ENCODE data around the gene SLC1A6. TPM values are rescaled to one million over a fixed set of nuclear protein-coding genes. Genes with fewer than 3 reads are reported as not detected.

Gene SLC1A6
- total and polyA plus RNA-seq, 2 of the 4 experiments (the other 2 are of a cell fraction) = not detected

DNA sequence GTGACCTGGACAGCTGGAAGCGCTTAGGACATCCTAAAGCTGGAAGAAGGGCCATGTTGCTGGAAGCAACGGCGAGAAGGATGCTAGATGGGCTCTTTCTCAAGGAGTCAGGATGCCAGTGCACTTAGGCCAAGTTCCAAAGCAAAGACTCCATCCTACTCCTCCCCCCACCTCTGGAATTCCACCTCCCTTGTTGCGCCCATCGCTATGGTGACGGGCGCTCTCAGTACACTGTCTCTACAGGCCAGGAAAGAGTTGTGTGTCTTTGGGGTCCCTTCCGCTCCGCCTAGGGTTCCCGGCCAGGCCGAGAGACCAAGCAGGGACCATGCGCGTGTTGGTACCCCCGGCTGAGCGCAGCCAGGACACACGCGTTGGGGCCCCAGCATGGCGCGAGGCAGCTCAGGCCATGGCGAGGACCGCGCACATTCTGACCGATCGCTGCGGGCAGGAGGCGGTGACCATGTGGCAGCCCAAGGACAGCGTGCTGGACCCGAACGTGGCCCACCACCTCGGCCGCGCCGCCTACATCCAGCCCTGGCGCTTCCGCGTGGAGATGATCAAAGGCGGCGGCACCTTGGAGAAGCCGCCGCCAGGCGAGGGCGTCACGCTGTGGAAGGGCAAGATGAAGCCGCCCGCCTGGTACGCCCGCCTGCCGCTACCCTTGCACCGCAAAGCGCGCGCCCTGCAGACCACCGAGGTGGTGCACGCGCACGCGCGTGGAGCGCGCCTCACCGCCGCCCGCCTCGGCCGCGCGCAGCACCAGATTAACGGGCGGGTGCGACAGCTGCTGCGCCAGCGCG is 31.0 kb upstream of the SLC1A6 start:
- DNase-seq = no peak
- no peak overlapping the region for H2AK5ac ChIP-seq (ENCODE audit: low read depth, low read length)
- H2BK20ac ChIP-seq (ENCODE audit: low read depth, low read length) = no peak overlapping the region
- no peak overlapping the region for H3K27ac ChIP-seq (ENCODE audit: insufficient read depth, low read length)
- H3K18ac ChIP-seq (ENCODE audit: low read depth, low read length) = no peak overlapping the region
- dilution Hi-C loops (cut with HindIII; ENCODE audit: low sequenced_read_pairs, unreplicated experiment) (no loop called here), in situ Hi-C loops (cut with MboI; ENCODE audit: low sequenced_read_pairs) (no loop called here), intact Hi-C loops (cut with micrococcal nuclease) (no loop called here)
- no TSS peak for BruUV-seq (replicated peaks)
- 5% methylated on average over 19 of the region's 73 CpGs; no CpG with 5 or more reads in 1 of the 2 experiments for WGBS, 2 experiments (ENCODE audit: extremely low coverage in 2 of 2, insufficient read length in 1 of 2)
- no peak overlapping the region for H3K9ac ChIP-seq (ENCODE audit: low read depth, low read length)
- no peaks in the 10 kb centered on the region for H3K9me1 ChIP-seq (ENCODE audit: insufficient read depth, low read length)
- H3K14ac ChIP-seq (replicated peaks; ENCODE audit: low read depth, low read length) = no peak overlapping the region
- no peak overlapping the region for H3K23ac ChIP-seq (ENCODE audit: low read depth, low read length)
- H4K8ac ChIP-seq (ENCODE audit: low read depth in 2 of 2, low read length in 2 of 2) = no peak overlapping the region
- H2AFZ ChIP-seq (replicated peaks; ENCODE audit: low read length, poor library complexity) = no peak overlapping the region
- POLR2A ChIA-PET (ENCODE audit: unreplicated experiment) = no interaction called here
- TF ChIP-seq SMC3 (IDR thresholded peaks at IDR 0.05; ENCODE audit: low read depth, low read length) (no peak), FOS (IDR thresholded peaks at IDR 0.05; ENCODE audit: low read depth, low read length) (no peak), BHLHE40 (IDR thresholded peaks at IDR 0.05; ENCODE audit: low read depth, low read length) (no peak), POLR2A (IDR thresholded peaks at IDR 0.05; ENCODE audit: low read depth, low read length) (no peak), RAD21 (IDR thresholded peaks at IDR 0.05; ENCODE audit: low read length) (no peak), CHD1 (IDR thresholded peaks at IDR 0.05; ENCODE audit: low read depth, low read length) (no peak), RFX5 (IDR thresholded peaks at IDR 0.05; ENCODE audit: low read depth, low read length) (no peak), RCOR1 (IDR thresholded peaks at IDR 0.05; ENCODE audit: insufficient replicate concordance, low read length) (no peak), MXI1 (IDR thresholded peaks at IDR 0.05; ENCODE audit: borderline replicate concordance, low read depth, low read length) (no peak), NFE2L2 (IDR thresholded peaks at IDR 0.05; ENCODE audit: low read depth, low read length) (no peak)
- TF ChIP-seq, protein P1, sequence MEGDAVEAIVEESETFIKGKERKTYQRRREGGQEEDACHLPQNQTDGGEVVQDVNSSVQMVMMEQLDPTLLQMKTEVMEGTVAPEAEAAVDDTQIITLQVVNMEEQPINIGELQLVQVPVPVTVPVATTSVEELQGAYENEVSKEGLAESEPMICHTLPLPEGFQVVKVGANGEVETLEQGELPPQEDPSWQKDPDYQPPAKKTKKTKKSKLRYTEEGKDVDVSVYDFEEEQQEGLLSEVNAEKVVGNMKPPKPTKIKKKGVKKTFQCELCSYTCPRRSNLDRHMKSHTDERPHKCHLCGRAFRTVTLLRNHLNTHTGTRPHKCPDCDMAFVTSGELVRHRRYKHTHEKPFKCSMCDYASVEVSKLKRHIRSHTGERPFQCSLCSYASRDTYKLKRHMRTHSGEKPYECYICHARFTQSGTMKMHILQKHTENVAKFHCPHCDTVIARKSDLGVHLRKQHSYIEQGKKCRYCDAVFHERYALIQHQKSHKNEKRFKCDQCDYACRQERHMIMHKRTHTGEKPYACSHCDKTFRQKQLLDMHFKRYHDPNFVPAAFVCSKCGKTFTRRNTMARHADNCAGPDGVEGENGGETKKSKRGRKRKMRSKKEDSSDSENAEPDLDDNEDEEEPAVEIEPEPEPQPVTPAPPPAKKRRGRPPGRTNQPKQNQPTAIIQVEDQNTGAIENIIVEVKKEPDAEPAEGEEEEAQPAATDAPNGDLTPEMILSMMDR (conservative IDR thresholded peaks at IDR 0.05; ENCODE audit: low read depth, low read length) = no peak
- TF ChIP-seq, protein P2, sequence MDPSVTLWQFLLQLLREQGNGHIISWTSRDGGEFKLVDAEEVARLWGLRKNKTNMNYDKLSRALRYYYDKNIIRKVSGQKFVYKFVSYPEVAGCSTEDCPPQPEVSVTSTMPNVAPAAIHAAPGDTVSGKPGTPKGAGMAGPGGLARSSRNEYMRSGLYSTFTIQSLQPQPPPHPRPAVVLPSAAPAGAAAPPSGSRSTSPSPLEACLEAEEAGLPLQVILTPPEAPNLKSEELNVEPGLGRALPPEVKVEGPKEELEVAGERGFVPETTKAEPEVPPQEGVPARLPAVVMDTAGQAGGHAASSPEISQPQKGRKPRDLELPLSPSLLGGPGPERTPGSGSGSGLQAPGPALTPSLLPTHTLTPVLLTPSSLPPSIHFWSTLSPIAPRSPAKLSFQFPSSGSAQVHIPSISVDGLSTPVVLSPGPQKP (IDR thresholded peaks at IDR 0.05; ENCODE audit: borderline replicate concordance, low read depth, low read length) = no peak
- TF ChIP-seq, protein P3, sequence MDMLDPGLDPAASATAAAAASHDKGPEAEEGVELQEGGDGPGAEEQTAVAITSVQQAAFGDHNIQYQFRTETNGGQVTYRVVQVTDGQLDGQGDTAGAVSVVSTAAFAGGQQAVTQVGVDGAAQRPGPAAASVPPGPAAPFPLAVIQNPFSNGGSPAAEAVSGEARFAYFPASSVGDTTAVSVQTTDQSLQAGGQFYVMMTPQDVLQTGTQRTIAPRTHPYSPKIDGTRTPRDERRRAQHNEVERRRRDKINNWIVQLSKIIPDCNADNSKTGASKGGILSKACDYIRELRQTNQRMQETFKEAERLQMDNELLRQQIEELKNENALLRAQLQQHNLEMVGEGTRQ (IDR thresholded peaks at IDR 0.05; ENCODE audit: low read depth, low read length) = no peak
- no peak overlapping the region for H3K4me2 ChIP-seq (ENCODE audit: low read depth, low read length)
- H2BK120ac ChIP-seq (ENCODE audit: low read depth, low read length) = no peak overlapping the region
- no peak overlapping the region for H2BK15ac ChIP-seq (ENCODE audit: low read depth, low read length)
- no peak overlapping the region for H3K56ac ChIP-seq (ENCODE audit: extremely low read depth, insufficient read depth, low read length)
- H3K27me3 ChIP-seq (ENCODE audit: control insufficient read depth, insufficient read depth, low read length) = no peaks in the 10 kb centered on the region
- CTCF ChIA-PET = no interaction called here
- no peaks in the 10 kb centered on the region for H4K20me1 ChIP-seq (ENCODE audit: insufficient read depth, low read length)
- H2AK9ac ChIP-seq (replicated peaks; ENCODE audit: low read depth, low read length, poor library complexity) = no peak overlapping the region
- no peak overlapping the region for H2BK5ac ChIP-seq (ENCODE audit: low read depth, low read length, poor library complexity, severe bottlenecking)
- ATAC-seq (ENCODE audit: low read depth) = no peak
- no peak overlapping the region for H4K91ac ChIP-seq (ENCODE audit: insufficient read depth, low read depth, low read length)
- H3K4me3 ChIP-seq (ENCODE audit: insufficient read depth, low read depth, low read length) = no peak overlapping the region
- peaks cover 13% of the 10 kb centered on the region for H3K9me3 ChIP-seq (ENCODE audit: control insufficient read depth, insufficient read depth, low read length)
- H3K36me3 ChIP-seq (ENCODE audit: control insufficient read depth, insufficient read depth, low read length) = no peaks in the 10 kb centered on the region
- H3K4ac ChIP-seq (ENCODE audit: low read depth, low read length) = no peak overlapping the region
- no peak overlapping the region for H4K5ac ChIP-seq (ENCODE audit: low read depth, low read length)
- no peaks in the 10 kb centered on the region for H3K79me1 ChIP-seq (ENCODE audit: low read depth in 1 of 2, low read length in 2 of 2)
- no peaks in the 10 kb centered on the region for H3K4me1 ChIP-seq (ENCODE audit: control insufficient read depth, insufficient read depth, low read length)
